Esophagus muscularis mucosa (tissue), 4 donors: ENCODE data around the gene SPTLC3.

Experiments used
- CTCF ChIP-seq, 3 experiments: fragments of 200-600 bp in 2 of 3; fragments of 450-650 bp in 1 of 3; sonication (generic) in 2 of 3; IDR thresholded peaks; one replicate each; pipeline ENCODE4 v1.5.1; 2017 to 2019; ENCODE audit warnings: antibody characterized with exemption in 3 of 3, mild to moderate bottlenecking in 2 of 3, moderate library complexity in 1 of 3
- EP300 ChIP-seq: sonication (generic); formaldehyde crosslinking; IDR thresholded peaks from one replicate; pipeline ENCODE4 v1.6.1; 2017; ENCODE audit warnings: antibody characterized with exemption
- POLR2A ChIP-seq: fragments of 450-650 bp; IDR thresholded peaks from one replicate; pipeline ENCODE4 v1.6.1; 2017; ENCODE audit warnings: antibody characterized with exemption, moderate library complexity, mild to moderate bottlenecking, low read depth

DNA sequence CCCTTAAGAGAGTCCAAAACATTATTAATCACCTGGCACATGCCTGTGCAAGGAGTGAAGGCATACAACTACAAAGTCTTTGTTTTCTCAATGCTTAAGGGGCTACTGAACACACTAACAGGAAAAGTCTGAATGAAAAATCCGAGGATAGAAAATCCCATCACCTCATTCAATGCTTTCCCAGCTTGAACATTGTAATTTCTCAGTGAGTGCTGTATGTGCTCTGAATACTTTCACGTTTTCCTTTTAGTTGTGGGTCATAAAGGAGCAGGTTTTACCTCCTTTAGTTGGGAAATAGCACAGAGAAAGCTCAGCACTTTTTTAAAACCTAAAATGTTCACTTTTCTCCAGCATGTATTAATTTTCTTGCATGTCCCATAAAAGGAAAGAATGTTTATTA lies 45.9 kb upstream of the SPTLC3 start:
- TF ChIP-seq POLR2A, result no peak
- TF ChIP-seq EP300, result no peak
- no peak for TF ChIP-seq CTCF (IDR thresholded peaks at IDR 0.05)
